ENCODE results near the gene RTN4.
A peak's percentile ranks its signal among the peaks of the same experiment; 100 is the strongest.

RTN4 gene

GRCh38 chr2:55097461-55098410 is 47.5 kb upstream of the RTN4 start:
- Histone ChIP-seq H3K4me3 (ENCODE audit: low read depth in 1 of 2, low read length in 2 of 2) (no peak overlapping the region), H3K36me3 (ENCODE audit: insufficient read depth, low read length) (no peaks in the 10 kb centered on the region), H3K4me2 (ENCODE audit: insufficient read depth, low read length) (no peak overlapping the region), H3K79me2 (ENCODE audit: insufficient read depth, low read length) (no peaks in the 10 kb centered on the region), H3K27ac (ENCODE audit: low read length) (peak overlapping the region; percentile 31; the same call in 1 of the 2 replicates), H2AFZ (ENCODE audit: low read depth, low read length) (peak overlapping the region; percentile 33; the same call in 1 of the 2 replicates), H3K4me1 (ENCODE audit: insufficient read depth, low read length) (peaks cover 54% of the 10 kb centered on the region), H4K20me1 (ENCODE audit: insufficient read depth, low read length) (no peaks in the 10 kb centered on the region), H3K9me3 (ENCODE audit: insufficient read depth, low read length, severe bottlenecking) (no peaks in the 10 kb centered on the region), H3K27me3 (ENCODE audit: insufficient read depth, low read length, poor library complexity) (no peaks in the 10 kb centered on the region), H3K9ac (ENCODE audit: low read depth, low read length) (no peak overlapping the region; the same call in 1 of the 2 replicates)
- TF ChIP-seq EZH2 (IDR thresholded peaks at IDR 0.05; ENCODE audit: borderline replicate concordance, low read depth, low read length, severe bottlenecking): no peak
- peak; percentile 64 for ATAC-seq (ENCODE audit: insufficient read depth, low read depth)
- DNase-seq: peak; percentile 59

DNA sequence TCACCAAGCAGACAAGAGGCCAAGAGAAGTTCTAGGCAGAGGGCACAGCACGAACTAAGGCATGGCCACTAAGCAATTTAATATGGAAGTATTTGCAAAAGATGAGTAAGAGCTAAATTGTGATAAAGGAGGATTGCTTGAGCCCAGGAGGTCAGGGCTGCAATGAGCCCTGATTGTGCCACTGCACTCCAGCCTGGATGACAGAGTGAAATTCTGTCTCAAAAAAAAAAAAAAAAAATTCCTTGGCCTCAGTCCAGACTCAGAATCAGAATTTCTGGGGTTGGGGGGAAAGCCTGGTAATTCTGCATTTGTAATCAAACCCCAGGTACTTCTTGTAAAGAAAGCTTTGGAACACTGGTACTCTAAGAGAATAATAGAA is 46.8 kb upstream of the RTN4 start:
- Histone ChIP-seq H3K4me2 (ENCODE audit: insufficient read depth, low read length) (no peak overlapping the region), H4K20me1 (ENCODE audit: insufficient read depth, low read length) (no peaks in the 10 kb centered on the region), H2AFZ (ENCODE audit: low read depth, low read length) (peak overlapping the region; percentile 33; the same call in 1 of the 2 replicates), H3K4me1 (ENCODE audit: insufficient read depth, low read length) (peaks cover 48% of the 10 kb centered on the region), H3K9ac (ENCODE audit: low read depth, low read length) (no peak overlapping the region), H3K9me3 (ENCODE audit: insufficient read depth, low read length, severe bottlenecking) (no peaks in the 10 kb centered on the region), H3K79me2 (ENCODE audit: insufficient read depth, low read length) (no peaks in the 10 kb centered on the region), H3K27ac (ENCODE audit: low read length) (peak overlapping the region; percentile 31; the same call in 1 of the 2 replicates), H3K27me3 (ENCODE audit: insufficient read depth, low read length, poor library complexity) (no peaks in the 10 kb centered on the region), H3K36me3 (ENCODE audit: insufficient read depth, low read length) (no peaks in the 10 kb centered on the region), H3K4me3 (ENCODE audit: low read depth in 1 of 2, low read length in 2 of 2) (no peak overlapping the region)
- TF ChIP-seq, protein P1, sequence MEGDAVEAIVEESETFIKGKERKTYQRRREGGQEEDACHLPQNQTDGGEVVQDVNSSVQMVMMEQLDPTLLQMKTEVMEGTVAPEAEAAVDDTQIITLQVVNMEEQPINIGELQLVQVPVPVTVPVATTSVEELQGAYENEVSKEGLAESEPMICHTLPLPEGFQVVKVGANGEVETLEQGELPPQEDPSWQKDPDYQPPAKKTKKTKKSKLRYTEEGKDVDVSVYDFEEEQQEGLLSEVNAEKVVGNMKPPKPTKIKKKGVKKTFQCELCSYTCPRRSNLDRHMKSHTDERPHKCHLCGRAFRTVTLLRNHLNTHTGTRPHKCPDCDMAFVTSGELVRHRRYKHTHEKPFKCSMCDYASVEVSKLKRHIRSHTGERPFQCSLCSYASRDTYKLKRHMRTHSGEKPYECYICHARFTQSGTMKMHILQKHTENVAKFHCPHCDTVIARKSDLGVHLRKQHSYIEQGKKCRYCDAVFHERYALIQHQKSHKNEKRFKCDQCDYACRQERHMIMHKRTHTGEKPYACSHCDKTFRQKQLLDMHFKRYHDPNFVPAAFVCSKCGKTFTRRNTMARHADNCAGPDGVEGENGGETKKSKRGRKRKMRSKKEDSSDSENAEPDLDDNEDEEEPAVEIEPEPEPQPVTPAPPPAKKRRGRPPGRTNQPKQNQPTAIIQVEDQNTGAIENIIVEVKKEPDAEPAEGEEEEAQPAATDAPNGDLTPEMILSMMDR (IDR thresholded peaks at IDR 0.05; ENCODE audit: borderline replicate concordance, extremely low read depth, low read length, poor library complexity, severe bottlenecking): no peak
- no peak for TF ChIP-seq EZH2 (IDR thresholded peaks at IDR 0.05; ENCODE audit: borderline replicate concordance, low read depth, low read length, severe bottlenecking)
- DNase-seq (no peak), ATAC-seq (ENCODE audit: insufficient read depth, low read depth) (no peak)

- peak overlapping the region; percentile 35; the same call in 1 of the 2 replicates for H2AFZ ChIP-seq (ENCODE audit: low read depth, low read length)
- TF ChIP-seq EZH2 (IDR thresholded peaks at IDR 0.05; ENCODE audit: borderline replicate concordance, low read depth, low read length, severe bottlenecking): no peak
- TF ChIP-seq, protein P1 (IDR thresholded peaks at IDR 0.05; ENCODE audit: borderline replicate concordance, extremely low read depth, low read length, poor library complexity, severe bottlenecking): no peak
- no peak overlapping the region for H3K9ac ChIP-seq (ENCODE audit: low read depth, low read length)
- no peaks in the 10 kb centered on the region for H3K36me3 ChIP-seq (ENCODE audit: insufficient read depth, low read length)
- ATAC-seq (ENCODE audit: insufficient read depth, low read depth) (no peak), DNase-seq (no peak)
- H3K4me2 ChIP-seq (ENCODE audit: insufficient read depth, low read length): no peak overlapping the region
- H3K4me3 ChIP-seq (ENCODE audit: low read depth in 1 of 2, low read length in 2 of 2): no peak overlapping the region
- H3K4me1 ChIP-seq (ENCODE audit: insufficient read depth, low read length): peaks cover 46% of the 10 kb centered on the region
- H3K9me3 ChIP-seq (ENCODE audit: insufficient read depth, low read length, severe bottlenecking): no peaks in the 10 kb centered on the region
- no peaks in the 10 kb centered on the region for H4K20me1 ChIP-seq (ENCODE audit: insufficient read depth, low read length)
- H3K27me3 ChIP-seq (ENCODE audit: insufficient read depth, low read length, poor library complexity): no peaks in the 10 kb centered on the region
- H3K79me2 ChIP-seq (ENCODE audit: insufficient read depth, low read length): no peaks in the 10 kb centered on the region
- no peak overlapping the region; the same call in 1 of the 2 replicates for H3K27ac ChIP-seq (ENCODE audit: low read length)
Measured at GRCh38 chr2:55096586-55096985, 46.3 kb upstream of the RTN4 start.

GRCh38 chr2:55093381-55093780 is 43.1 kb upstream of the RTN4 start:
- no peaks in the 10 kb centered on the region for H3K79me2 ChIP-seq (ENCODE audit: insufficient read depth, low read length)
- H3K9ac ChIP-seq (ENCODE audit: low read depth, low read length): no peak overlapping the region
- H3K36me3 ChIP-seq (ENCODE audit: insufficient read depth, low read length): no peaks in the 10 kb centered on the region
- TF ChIP-seq EZH2 (IDR thresholded peaks at IDR 0.05; ENCODE audit: borderline replicate concordance, low read depth, low read length, severe bottlenecking): no peak
- TF ChIP-seq, protein P1 (IDR thresholded peaks at IDR 0.05; ENCODE audit: borderline replicate concordance, extremely low read depth, low read length, poor library complexity, severe bottlenecking): no peak
- no peaks in the 10 kb centered on the region for H4K20me1 ChIP-seq (ENCODE audit: insufficient read depth, low read length)
- no peak overlapping the region for H3K27ac ChIP-seq (ENCODE audit: low read length)
- H3K4me3 ChIP-seq (ENCODE audit: low read depth in 1 of 2, low read length in 2 of 2): no peak overlapping the region
- H3K9me3 ChIP-seq (ENCODE audit: insufficient read depth, low read length, severe bottlenecking): no peaks in the 10 kb centered on the region
- no peaks in the 10 kb centered on the region for H3K27me3 ChIP-seq (ENCODE audit: insufficient read depth, low read length, poor library complexity)
- no peak for ATAC-seq (ENCODE audit: insufficient read depth, low read depth)
- no peak overlapping the region for H2AFZ ChIP-seq (ENCODE audit: low read depth, low read length)
- H3K4me2 ChIP-seq (ENCODE audit: insufficient read depth, low read length): no peak overlapping the region
- no peak for DNase-seq
- peaks cover 17% of the 10 kb centered on the region for H3K4me1 ChIP-seq (ENCODE audit: insufficient read depth, low read length)
